ENCODE results near the gene TECPR1.

- no peak for TF ChIP-seq USF1 (CRISPR knock-in tag; IDR thresholded peaks at IDR 0.05)
- no peak for TF ChIP-seq ZNF512 (CRISPR knock-in tag; IDR thresholded peaks at IDR 0.05; ENCODE audit: borderline replicate concordance)
- no peak for TF ChIP-seq E2F4 (CRISPR knock-in tag; IDR thresholded peaks at IDR 0.05; ENCODE audit: borderline replicate concordance, low read depth)
- no peak for TF ChIP-seq ATF1 (CRISPR knock-in tag; IDR thresholded peaks at IDR 0.05)
- TF ChIP-seq CREB1 (CRISPR knock-in tag; IDR thresholded peaks at IDR 0.05): no peak
- TF ChIP-seq ZNF425 (CRISPR knock-in tag; conservative IDR thresholded peaks at IDR 0.05): no peak
- TF ChIP-seq CTCF (IDR thresholded peaks at IDR 0.05): no peak
- no peak for TF ChIP-seq ZNF671 (CRISPR knock-in tag; IDR thresholded peaks at IDR 0.05)
- TF ChIP-seq ZNF232 (CRISPR knock-in tag; IDR thresholded peaks at IDR 0.05): no peak
- no peak for TF ChIP-seq HMGXB4 (CRISPR knock-in tag; IDR thresholded peaks at IDR 0.05)
- no peak for TF ChIP-seq MLX (CRISPR knock-in tag; IDR thresholded peaks at IDR 0.05)
- no peak for TF ChIP-seq ATF3 (CRISPR knock-in tag; conservative IDR thresholded peaks at IDR 0.05)
- TF ChIP-seq CBFB (CRISPR knock-in tag; IDR thresholded peaks at IDR 0.05; ENCODE audit: low read depth): no peak
Observed at GRCh38 chr7:98238076-98238475, 14.0 kb downstream of the TECPR1 start.
